Hematopoietic multipotent progenitor cell treated with erythropoietin and hydrocortisone succinate and interleukin-3 and kit ligand, for 15 days (in vitro differentiated cells): ENCODE data around the gene RGS3.

Source experiments
- DNase-seq: peaks from one replicate; pipeline ENCODE4 v3.0.0-alpha.2; 2015; ENCODE audit warnings: low spot score

Gene RGS3

DNA sequence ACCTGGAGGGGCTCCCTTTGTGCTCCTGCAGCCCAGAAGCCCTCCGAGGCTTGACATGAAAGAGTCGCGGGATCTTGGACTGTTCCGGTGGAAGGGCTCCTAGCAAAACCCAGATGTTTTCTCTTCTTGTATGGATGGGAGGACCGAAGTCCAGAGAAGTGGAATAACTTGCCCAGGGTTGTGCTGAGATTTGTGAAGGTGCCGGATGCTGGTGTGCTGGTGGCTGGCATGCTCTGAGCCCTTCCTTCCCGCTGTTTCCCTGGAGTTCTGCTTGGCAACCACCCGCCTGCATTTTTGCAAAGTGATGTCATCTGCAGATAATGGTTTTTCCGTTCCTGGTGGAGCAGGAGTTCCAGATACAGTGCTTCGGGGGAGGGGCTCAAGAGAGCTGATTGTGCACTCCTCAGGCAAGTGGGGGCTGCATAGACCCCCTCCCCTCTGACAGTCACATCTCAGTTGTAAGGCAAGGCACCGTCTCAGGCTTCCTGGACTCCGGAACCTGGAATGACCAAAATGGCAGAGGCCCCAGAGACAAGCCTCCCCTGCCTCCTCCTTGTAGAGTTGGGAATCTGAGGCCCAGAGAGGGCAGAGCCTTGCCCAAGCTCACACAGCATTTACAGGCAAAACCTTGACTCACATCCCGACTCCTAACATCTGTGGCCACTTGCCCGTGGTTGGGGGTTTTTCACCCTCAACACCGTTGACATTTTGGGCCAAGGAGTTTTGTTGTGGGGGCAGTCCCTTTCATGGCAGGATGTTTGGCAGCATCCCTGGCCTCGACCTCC is 157.0 kb downstream of the RGS3 start:
- DNase-seq, result no peak

DNA sequence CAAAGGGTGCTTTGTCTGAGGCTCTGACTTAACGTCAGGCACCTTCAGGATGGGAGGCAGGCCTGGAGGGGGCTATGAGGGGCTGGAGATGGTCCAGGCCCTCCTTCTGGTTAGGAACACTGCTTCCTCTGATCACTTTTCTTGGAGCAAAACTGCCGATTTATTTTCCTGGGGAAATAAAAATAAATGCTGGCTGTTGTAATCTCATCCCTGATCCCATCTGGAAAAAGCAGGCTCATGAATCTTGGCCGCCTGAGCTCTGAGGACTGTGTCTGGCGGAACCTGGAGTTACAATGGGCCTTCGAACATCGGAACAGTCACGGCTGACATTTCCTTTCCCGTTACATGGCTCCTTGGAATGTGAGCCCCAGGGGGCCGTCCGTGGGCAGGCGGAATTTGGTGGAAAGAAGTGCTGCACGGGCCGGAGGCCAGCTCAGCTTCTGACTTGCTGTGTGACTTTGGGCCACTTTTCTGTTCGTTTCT is 157.8 kb downstream of the RGS3 start:
- DNase-seq, result no peak

DNA sequence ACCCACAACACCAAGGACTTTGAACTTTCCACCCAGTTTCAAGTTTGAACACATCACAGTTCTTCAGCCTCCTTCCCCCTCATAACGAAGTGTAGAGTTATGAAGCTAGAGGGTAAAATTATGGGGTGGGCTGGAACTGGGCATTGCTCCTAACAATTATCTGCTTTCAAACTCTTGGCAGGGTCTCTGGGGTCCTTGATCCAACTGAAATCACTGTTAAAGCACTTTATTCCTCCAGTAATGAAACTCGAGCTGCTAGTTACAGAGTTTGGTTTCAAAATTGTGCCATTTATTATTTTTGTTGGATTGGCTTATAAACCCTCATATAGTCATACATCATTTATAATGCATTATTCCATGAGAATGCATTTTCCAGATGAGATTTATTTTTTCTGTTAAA is 158.5 kb downstream of the RGS3 start:
- no peak for DNase-seq

DNA sequence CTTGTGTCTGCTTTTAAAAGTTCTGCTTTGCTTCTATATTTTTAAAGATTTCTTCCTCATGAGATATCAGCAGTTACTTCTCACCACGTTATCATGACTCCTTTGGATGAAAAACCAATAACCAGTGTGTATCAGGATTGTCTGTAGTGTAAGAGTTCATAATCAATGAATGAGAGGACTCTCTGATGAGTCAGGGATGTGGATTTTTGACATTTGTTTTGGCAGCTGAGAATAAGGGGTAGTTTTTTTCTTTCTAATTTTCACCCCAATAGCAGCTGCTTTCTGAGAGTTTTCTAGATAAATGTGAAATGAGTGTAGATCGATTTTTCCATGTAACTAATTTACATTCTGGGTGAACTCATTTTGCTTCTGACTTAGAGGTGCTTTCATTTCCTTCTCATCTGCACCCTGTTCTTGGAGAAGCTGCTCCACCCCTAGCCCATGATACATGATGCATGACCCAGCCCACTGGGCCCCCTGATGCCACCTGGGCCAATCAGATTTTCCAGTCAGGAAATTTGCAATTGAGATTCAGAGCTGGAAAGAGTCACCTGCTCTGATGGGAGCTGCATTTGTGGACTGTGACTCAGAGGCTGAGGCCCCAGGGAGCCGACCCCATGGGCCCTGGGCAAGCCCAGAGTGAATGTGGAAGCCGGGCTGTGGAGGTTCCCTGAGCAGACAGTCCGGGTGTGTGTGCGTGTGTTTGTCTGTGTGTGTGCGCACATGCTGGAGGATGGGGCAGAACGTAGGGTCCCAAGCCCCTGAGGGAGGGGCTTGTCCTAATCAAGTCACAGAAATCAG is 159.3 kb downstream of the RGS3 start:
- no peak for DNase-seq

DNA sequence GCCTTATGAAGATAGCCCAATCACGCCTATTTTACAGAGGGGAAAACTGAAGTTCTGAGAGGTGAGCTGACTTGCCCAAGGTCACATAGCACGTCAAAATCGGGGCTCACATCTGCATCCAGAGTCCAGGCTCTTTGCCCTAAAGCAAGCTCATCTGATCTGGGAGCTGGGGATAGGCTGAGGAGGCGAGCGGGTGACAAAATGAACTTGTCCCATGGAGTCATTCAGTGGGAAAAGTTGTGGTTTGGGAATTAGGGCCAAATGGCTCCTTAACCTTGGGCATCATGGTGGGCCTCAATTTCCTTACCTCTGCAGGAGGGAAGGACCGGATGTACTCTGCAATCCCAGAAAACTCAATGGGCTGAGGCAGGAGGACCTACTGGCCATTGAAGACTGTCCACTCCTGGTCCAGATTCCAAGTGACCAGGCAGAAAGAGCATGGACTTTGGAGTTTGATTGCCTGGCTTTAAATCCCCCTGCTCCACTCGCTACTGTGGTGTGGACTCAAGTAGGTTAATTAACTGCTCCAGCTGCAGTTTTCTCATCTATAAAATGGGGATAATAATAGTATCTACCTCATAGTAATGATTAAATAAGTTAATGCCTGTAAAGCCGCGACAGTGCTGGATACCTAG is 160.4 kb downstream of the RGS3 start:
- no peak for DNase-seq

DNA sequence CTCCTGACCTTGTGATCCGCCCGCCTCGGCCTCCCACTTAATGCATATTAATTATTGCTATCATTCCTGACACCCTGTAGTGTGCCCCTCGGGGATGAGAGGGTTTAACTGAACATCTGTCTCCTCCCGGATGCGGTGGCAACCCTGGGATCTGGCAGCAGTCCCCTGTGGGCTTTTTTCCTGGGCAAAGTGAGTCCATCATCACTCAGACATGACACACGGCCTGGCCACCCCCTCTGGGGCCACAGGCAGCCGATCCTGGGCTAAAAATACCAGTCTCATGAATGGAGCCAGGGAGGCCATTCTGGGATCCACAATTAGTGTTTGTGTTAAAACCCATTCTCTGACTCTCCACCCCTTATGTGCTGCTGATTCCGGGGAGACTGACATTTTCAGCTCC is 161.2 kb downstream of the RGS3 start:
- no peak for DNase-seq

DNA sequence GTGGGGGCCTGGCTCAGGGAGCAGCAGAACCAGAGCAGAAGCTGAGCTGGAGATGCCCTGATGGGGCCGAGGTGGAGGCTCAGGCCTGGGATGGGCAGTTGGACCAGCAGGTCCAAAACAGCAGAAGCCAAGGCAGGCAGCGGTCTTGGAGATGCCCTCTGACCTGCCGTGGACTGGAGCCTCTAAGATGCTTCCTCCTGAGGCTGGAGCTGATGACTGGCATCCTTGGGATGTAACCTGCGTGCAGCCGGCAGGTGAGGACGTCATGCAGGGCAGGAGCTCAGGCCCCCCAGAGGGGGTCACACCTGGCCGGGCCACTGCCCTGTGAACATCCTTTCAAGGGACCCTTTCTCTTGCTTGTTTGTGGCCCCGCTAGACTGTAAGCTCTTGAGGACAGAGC is 162.0 kb downstream of the RGS3 start:
- DNase-seq, result no peak

DNA sequence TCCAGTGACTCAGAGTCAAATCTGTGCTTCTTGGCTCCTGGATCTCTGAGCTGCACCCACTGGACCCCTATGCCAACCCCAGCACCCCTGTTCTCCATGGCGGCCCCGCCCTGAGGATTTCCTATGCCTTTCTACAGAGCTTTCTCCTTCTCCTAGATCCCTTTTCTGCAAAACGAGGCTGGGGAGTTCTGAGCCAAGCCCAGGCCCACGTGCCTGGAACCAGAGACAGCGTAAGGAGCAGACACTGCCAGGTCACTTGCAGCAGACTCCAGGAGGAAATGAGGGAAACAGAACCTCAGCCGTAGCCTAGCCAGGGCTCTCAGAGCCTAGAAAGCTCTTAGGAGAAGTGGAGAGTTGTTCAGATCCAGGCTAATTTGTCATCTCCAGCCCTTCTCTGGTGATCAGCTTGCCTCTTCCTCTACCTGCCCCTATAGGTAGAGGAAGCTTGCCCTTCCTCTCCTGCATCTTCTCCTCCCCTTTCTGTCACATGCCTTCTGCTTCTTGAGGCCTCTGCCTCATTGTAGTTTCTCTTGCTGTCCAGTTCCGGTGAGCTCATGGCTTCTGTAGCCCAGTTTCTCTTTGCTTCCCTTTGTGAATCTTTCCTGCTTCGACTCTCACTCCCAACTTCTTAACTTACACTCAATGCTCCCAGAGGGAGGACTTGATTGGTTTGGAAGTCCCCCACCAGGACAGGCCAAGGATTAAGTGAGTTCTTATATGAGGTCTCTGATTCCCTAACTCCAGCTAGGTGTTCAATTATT is 163.4 kb downstream of the RGS3 start:
- DNase-seq, result no peak

DNA sequence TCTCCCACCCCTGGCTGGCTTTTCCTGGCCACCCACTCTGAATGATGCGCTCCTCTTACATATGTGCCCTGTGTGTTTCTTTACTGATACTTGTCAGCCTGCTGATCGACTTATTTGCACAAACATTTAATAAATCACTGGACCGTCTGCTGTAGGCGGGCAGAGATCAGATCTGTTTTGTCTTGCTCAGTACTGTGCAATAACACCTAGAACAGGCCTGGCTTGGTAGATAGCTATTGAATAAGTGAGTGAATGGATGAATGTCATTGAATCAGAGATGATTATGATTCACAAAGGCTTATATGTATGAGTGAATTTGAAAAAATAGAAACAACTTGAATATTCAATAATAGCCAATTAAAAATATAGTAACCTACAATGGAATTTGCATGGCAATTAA is 165.1 kb downstream of the RGS3 start:
- DNase-seq, result no peak

DNA sequence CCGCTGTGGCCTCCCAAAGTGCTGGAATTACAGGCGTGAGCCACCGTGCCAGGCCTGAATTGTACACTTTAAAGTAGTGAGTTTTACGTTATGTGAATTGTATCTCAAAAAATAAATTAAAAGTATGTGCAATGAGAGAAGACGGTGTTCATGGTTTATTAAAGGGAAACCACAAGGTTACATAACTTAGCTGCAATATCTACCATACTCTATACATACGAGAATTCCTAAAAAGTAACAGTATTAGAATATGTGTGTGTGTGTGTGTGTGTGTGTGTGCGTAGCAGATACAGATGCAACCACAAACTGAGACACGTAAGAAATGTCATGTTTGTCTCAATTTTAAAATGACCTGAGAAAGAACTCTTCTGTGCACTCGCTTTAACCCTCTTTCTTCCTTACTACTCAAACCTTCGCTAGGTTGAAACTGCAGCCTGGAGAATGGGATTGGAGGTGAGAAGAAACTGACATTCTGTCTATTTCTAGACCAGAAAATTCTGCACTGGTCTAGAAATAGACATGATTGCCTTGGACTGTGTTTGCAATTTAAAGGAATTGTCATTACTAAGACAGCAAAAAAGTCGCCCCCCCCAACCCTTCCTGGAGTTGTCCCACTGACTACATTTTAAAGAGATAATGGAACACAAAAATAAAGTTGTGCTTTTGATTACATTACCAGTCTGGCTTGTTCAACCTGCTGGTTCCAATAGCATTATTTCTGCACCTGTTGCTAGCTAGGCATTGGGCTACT is 167.0 kb downstream of the RGS3 start:
- DNase-seq, result no peak

DNA sequence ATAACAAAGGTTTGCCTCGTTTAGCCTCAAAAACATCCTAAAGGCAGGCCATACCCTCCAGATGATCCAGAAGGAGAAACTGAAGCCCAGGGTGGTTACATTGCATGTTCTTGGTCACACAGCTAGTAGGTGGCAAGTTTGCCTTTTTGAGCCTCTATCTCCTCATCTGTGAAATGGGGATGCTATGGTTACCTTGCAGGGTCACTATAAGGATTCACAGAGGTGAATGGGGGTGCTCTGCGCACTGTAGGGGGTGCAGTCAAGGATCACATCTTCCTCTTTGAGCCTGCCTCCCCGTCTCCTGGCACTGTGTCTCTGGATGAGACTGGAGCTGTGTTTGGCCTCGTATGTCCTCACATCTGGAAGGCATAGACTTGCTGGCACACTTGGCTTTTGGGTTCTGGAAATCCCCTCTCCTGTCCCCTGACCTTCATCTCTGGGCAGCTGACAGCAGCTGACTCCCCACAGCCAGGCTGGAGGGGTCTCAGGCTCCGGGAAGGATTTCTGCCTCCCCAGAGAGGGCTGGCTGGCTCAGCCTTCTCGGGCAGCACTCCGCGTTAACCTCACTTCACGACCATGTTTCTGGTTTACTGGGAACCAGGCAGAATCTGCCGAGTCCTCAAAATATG is 167.7 kb downstream of the RGS3 start:
- no peak for DNase-seq

DNA sequence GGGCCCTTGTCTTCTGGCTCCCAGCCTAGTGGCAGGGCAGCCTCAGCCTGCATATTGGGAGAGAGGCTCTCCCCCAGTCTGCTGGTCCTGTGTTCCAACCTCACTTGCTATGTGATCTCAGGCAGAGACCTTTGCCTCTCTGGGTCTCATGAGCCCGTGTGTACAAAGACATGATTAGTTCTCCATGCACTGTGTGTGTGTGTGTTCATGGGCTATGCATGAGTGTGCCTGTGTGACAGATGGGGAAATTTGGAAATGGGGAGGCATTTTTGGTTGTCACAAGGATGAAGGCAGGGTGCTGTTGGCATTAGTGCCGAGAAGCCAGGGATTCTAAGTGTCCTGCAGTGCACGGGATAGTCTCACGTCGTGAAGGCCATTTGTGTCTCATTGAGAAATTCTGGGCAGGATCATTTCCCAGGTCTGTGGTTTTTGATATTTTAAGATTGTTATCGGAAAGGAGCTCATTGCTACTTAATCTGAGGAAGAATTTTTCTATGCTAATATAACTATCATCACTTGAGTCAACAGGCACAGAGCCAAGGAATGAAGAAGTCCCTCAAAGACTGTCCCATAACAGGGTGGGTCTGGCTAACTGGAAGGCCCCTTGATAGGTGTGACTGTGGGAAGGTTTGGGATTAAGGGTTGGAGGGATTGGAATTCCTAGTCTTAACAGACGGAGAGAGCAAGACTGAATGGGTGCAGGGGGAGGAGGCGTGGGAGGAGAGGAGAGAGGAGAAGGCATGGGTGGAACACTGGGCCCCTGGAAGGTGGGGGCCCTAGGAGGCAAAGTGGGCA is 168.5 kb downstream of the RGS3 start:
- DNase-seq, result no peak

DNA sequence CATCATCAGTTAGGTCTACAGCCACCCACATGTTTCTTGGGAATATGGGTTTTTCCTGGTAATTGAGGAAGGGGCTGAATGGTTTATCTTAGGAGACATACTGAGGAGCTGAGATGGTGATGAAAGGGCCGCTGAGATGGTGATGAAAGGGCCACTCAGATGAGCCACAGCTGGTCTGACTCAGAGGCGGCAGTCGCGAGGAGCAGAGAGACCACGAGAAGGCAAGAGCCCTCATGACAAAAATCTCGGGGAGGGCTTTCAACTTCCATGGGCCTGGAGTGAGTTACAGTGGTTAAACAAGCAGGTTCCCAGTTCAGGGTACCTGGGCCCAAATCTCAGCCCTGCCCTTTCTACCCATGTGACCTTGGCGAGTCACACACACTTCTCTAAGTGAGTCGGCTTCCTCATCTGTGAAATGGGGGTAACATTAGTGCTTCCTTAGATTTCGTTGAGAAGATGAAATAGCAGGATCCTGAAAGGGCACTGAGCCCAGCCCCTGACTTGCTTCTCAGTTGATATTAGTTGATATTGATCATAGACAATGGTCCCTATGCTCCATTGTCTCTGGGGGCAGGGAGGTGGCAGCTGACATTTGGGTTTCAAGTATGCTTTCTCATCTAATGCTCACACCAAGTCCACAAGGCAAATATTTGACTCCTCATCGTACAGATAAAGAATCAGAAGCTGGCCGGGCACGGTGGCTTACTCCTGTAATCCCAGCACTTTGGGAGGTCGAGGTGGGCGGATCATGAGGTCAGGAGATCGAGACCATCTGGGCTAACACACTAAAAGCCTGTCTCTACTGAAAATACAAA is 169.5 kb downstream of the RGS3 start:
- no peak for DNase-seq

DNA sequence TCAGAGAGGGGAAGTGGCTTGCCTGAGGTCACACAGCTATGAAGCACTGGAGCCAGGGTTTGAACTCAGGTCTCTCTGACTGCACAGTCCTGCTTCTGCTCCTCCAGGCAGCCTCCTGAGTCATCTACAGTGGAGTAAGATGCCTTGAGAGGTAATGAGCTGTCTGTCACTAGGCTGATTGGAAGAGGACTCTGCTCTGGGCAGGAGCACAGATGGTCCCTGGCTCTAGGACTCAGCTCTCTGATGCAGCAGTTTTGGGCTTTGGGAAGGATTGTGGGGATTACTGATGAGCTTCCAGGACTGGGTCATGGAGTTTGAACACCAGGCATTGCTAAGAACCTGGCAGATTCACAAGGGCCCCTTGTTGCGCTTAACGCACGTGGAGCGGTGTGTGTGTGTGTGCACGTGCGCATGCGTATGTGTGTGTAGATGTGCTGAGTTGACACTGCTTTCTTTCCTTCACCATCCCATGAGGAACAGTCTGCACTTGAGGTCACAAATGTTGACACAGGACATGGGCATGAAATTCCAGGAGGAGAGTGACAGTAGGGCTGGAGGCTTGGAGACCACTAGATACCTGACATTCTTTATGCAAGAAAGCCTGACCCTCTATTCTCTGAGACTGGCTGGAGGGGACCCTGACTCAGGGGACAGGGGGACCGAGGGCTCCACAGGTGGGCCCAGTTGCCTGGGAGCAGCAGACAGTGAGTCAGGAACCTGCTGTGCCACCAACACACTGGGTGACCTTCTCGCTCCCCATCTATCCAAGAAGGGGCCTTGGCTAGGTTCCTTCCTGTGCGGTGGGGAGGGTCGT is 170.5 kb downstream of the RGS3 start:
- DNase-seq, result no peak

DNA sequence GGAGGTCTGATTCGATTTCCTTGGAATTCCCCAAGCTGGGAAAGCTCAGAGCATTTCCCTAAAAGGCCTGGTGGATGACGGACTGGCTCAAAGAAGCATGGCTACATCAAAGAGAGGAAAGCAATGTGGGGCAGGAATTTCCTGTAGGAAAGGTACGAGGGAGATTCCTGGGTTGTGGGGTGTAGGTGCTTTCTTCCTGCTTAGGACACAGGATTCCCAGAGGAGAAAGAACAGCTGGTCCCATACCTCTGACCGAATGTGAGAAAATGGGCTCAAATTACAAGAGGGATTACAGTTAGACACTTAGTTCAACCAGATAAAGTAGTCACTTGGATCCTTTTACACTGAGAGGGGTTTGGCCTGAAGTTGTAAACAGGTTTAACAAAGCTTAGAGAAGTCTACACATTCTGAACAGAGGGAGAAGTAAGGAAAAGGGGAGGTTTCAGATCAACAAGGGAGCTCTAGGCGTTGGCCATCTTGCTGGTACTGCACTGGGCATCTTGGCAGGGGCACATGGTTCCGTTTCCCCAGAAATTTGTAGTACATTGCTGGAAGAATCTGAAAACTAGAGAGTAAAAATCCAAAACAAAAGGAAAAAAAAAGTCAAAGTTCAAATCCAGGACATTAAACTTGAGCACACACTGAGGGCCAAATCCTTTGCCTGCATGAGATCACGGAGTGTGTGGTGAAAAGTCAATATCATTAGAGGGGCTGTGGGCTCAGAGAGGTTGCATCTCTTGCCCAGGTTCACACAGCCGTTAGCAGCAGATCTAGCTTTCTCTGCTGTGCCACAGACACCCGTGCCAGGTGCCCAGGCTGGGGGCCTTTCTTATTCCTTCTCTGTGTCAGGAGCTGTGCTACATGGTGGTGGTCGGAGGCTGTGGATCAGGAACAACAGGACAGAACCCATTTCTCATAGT is 171.3 kb downstream of the RGS3 start:
- DNase-seq, result no peak

DNA sequence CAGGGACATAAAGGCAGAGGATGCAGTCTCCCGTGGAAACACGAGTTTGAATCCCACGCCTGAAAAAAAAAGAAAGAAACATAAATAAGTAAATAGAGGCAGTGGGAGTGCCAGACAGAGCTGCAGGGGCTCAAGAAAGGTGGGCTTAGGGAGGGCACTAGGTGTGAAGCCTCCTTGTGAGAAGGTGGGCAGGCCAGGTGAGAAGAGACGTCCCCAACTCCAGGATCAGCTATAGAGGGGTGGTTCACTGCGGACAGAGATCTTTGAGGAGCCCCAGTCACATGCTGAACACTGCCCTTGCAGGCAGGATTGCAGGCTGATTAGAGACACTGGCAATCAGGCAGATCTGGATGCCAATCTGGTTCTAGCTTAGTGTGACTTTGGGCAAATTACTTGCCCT is 172.1 kb downstream of the RGS3 start:
- no peak for DNase-seq

DNA sequence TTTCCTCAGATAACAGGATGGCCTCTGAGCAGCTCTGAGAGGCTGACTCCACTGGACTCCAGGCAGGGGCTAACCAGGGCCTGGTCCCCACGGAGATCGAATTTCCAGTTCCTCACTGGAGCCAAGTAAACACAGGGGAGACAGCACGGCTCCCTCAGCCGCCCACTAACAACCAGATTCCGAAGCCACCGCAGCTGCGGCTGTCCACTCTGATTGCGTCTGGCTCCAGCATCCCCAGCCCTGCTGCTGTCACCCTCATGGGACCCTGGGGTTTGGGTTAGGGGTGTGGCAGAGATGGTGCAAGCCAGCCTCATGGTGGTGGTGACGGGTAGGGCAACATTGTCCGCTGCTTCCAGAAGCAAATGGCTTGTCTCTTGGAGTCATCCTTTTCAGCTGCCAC is 172.6 kb downstream of the RGS3 start:
- no peak for DNase-seq
